ENCODE data around the gene GALNT9.
"Not testable (repeated sequence)": the region's sequence is repeated elsewhere in the genome, so short reads cannot be mapped to it uniquely, and the experiment has no call there.

GALNT9 gene

DNA sequence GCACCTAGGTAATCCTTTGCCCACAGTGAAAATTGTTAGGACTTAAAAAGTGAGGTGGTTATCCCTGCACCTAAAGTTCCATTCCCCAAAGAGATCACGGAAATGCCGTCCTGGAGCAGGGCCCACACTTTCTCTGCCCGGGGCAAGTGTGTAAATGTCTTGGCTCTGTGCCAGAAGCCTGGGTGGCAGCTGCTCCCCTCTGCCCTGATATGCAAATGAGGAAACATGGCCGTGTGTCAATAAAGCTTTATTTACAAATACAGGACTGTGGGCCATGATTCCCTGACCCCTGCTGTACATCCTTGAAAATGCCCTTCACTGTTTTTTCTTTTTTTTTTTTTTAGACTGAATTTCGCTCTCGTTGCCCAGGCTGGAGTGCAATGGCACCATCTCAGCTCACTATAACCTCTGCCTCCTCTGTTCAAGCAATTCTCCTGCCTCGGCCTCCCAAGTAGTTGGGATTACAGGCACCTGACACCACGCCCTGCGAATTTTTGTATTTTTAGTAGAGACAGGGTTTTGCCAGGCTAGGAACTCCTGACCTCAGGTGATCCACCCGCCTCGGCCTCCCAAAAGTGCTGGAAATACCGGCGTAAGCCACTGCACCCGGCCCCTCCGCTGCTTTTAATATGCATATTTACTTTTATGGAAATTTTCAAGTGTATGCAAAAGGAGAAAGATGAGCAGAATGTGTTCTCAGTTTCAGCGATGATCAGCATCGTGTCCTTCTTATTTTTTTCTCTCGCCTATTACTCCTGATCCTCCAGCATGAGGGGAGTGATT lies 75.5 kb downstream of the GALNT9 start:
- TF ChIP-seq CTCF (IDR thresholded peaks at IDR 0.05; ENCODE audit: low read depth, low read length): no peak
- in situ Hi-C loops (cut with HindIII; ENCODE audit: low sequenced_read_pairs): no loop called here
- DNase-seq (ENCODE audit: low read depth, low spot score): no peak
- H3K4me3 ChIP-seq (ENCODE audit: low read depth, low read length): no peak overlapping the region

DNA sequence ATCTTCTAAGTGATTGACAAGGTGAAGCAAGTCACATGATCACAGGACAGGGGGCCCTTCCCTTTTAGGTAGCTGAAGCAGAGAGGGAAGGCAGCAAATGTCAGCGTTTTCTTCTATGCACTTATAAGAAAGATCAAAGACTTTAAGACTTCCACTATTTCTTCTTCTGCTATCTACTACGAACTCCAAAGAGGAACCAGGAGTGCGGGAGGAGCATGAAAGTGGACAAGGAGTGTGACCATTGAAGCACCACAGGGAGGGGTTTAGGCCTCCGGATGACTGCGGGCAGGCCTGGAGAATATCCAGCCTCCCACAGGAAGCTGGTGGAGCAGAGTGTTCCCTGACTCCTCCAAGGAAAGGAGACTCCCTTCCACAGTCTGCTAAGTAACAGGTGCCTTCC lies 76.4 kb downstream of the GALNT9 start:
- H3K4me3 ChIP-seq (ENCODE audit: low read depth, low read length); DNase-seq (ENCODE audit: low read depth, low spot score); in situ Hi-C loops (cut with HindIII; ENCODE audit: low sequenced_read_pairs): not testable (repeated sequence)

DNA sequence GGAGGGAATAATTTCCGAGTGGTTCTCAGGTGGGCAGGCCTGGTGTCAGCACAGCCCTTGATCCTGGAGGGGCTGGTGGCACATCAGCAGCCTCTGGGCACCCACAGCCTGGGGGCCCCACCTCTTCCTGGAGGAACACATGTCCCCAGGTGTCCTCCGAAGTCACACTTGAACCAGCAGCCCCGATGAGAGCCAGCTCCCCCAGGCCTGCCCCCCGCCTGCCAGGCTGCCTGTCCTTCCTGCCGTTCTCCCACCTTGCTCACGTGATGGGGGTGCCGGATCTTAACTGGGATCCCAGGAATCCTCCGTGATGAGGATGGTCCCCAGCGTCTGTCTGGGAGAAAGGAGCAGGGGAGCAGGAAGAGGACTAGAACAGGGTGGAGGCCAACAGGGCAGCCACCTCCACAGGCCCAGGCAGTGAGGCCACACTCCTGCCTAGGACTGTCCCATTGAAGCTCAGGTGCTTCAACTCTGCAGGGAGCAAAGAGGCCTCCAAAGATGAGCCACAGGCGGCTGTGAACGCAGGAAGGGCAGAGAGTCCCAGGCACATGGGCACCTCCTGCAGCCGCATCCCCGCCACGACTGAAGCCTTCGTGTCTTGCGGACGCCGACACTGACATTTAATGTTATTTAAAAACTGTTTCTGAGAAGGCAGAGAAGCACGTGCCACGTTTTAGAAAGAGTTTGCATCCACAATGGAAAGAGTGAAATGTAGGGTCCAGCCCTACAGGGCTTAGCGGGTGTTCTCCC lies 77.5 kb downstream of the GALNT9 start:
- TF ChIP-seq CTCF (IDR thresholded peaks at IDR 0.05; ENCODE audit: low read depth, low read length): no peak

GRCh38 chr12:132251310-132251709 lies 78.1 kb downstream of the GALNT9 start:
- DNase-seq (ENCODE audit: low read depth, low spot score): no peak
- in situ Hi-C loops (cut with HindIII; ENCODE audit: low sequenced_read_pairs): no loop called here
- no peak overlapping the region for H3K4me3 ChIP-seq (ENCODE audit: low read depth, low read length)
- TF ChIP-seq CTCF (IDR thresholded peaks at IDR 0.05; ENCODE audit: low read depth, low read length): no peak

More for the DNA sequence above, 77.5 kb downstream of the GALNT9 start:
- no peak overlapping the region for H3K4me3 ChIP-seq (ENCODE audit: low read depth, low read length)
- in situ Hi-C loops (cut with HindIII; ENCODE audit: low sequenced_read_pairs): no loop called here
- DNase-seq (ENCODE audit: low read depth, low spot score): no peak

GRCh38 chr12:132250707-132251106 lies 78.7 kb downstream of the GALNT9 start:
- no peak overlapping the region for H3K4me3 ChIP-seq (ENCODE audit: low read depth, low read length)
- no peak for TF ChIP-seq CTCF (IDR thresholded peaks at IDR 0.05; ENCODE audit: low read depth, low read length)
- in situ Hi-C loops (cut with HindIII; ENCODE audit: low sequenced_read_pairs): no loop called here
- no peak for DNase-seq (ENCODE audit: low read depth, low spot score)

- in situ Hi-C loops (cut with HindIII; ENCODE audit: low sequenced_read_pairs): no loop called here
- H3K4me3 ChIP-seq (ENCODE audit: low read depth, low read length): no peak overlapping the region
- TF ChIP-seq CTCF (IDR thresholded peaks at IDR 0.05; ENCODE audit: low read depth, low read length): no peak
- DNase-seq (ENCODE audit: low read depth, low spot score): no peak
Observed at GRCh38 chr12:132249689-132250478, 79.5 kb downstream of the GALNT9 start.
